Measurements from ENCODE around the gene TMEM33.

The TMEM33 gene

GRCh38 chr4:41998019-41998418 is 62.8 kb downstream of the TMEM33 start:
- no peak for DNase-seq (ENCODE audit: low read depth, low spot score)

GRCh38 chr4:41999321-41999720 is 64.1 kb downstream of the TMEM33 start:
- no peak for DNase-seq (ENCODE audit: low read depth, low spot score)

GRCh38 chr4:42008011-42008786 is 73.0 kb downstream of the TMEM33 start:
- no peak for DNase-seq (ENCODE audit: low read depth, low spot score)
